Measurements from ENCODE around the gene PM20D1.
A peak's percentile ranks its signal among the peaks of the same experiment; 100 is the strongest.

GRCh38 chr1:205791568-205792180, 58.3 kb downstream of the PM20D1 start:
- TF ChIP-seq POLR2A (IDR thresholded peaks at IDR 0.05) (no peak), CTCF (IDR thresholded peaks at IDR 0.05 in 8 of 11, conservative IDR thresholded peaks at IDR 0.05 in 3 of 11) (peak; percentile 57 to 84 (median 77))

Measured in spleen (tissue), 7 donors.